HL-60/S4 (cell line): ENCODE results near the gene MEI4.
"Not testable (repeated sequence)": the region's sequence is repeated elsewhere in the genome, so short reads cannot be mapped to it uniquely, and the experiment has no call there.

Experiments
- in situ Hi-C: fragments of 300-500 bp; cut with MboI; formaldehyde crosslinking; loops from 2 replicates; pipeline ENCODE4 v1.14.3; 2022; ENCODE audit warnings: low sequenced_read_pairs

Gene MEI4

DNA sequence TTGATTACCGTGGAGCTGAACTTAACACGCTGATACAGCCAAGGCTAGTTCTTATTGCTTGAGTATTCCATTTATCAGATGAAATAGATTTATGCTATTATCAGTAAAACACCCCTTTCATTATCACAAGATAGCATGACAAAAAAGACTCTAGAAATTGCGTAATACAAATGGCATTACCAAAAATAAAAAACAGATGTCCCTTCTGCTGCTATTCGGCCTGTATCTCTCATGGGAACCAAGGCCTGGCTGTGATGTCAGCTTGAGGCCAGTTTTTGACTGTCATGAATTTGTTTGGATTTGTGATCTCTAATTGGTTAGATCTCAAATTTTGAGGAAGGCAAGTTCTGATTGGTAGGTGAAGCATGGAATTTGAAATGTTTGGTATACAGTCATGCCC lies 25.2 kb downstream of the MEI4 start:
- in situ Hi-C loops: no loop called here

DNA sequence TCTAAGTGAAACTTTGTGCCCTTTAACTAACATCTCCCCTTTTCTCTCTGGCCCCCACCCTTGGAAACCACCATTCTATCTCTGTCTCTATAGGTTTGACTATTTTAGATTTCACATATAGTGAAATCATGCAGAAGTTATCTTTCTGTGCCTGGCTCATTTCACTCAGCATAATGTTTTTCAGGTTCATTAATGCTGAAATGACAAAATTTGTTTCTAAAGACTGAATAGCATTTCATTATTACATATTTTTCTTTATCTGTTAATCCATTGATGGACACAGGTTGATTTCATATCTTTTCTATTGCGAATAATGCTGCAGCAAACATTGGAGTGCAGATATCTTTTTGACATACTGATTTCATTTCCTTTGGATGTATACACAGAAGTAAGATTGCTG lies 30.7 kb downstream of the MEI4 start:
- in situ Hi-C loops: no loop called here

DNA sequence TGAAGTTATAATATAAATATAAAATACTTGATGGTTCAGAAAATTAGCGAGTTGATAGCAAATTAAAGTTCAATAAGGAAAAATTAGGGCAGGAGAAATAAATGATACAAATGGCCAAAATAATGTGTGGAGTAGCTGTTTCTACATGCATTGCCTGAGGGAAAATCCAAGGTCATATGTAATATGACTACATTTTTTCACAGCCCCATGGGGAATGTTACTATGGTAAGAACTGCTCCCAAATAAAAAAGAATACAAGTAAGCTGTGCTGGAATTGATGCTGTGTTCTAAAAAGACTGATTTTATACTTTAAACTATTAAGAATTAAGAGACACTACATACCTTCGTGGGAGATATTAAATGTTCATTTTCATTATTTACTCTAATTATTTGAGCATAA lies 34.1 kb downstream of the MEI4 start:
- in situ Hi-C loops: no loop called here

DNA sequence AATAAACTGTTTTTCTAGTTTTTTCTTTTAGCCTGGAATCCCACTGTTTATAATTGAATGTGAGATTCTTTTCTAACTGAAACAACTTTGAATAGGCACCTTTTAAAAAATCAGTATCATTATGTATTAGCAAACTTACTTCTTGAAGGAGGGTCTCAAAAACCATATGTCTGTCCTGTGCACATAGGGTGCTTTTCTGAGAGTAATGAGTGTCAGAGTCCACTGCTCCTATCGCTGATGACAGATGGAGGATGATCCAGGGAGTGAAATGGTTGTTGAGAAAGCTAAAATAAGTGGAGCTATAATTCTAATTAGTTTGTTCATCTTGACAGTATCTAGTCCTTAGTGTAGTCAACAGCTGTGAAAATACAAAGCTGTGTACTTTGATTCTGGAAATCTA lies 35.8 kb downstream of the MEI4 start:
- in situ Hi-C loops: no loop called here

DNA sequence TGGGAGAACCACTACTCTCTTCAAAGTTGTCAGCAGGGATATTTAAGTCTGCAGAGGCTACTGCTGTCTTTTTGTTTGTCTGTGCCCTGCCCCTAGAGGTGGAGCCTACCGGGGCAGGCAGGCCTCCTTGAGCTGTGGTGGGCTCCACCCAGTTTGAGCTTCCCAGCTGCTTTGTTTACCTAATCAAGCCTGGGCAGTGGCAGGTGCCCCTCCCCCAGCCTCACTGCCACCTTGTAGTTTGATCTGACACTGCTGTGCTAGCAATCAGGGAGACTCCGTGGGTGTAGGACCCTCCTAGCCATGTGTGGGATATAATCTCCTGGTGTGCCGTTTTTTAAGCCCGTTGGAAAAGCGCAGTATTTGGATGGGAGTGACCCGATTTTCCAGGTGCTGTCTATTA lies 47.3 kb downstream of the MEI4 start:
- in situ Hi-C loops: not testable (repeated sequence)

DNA sequence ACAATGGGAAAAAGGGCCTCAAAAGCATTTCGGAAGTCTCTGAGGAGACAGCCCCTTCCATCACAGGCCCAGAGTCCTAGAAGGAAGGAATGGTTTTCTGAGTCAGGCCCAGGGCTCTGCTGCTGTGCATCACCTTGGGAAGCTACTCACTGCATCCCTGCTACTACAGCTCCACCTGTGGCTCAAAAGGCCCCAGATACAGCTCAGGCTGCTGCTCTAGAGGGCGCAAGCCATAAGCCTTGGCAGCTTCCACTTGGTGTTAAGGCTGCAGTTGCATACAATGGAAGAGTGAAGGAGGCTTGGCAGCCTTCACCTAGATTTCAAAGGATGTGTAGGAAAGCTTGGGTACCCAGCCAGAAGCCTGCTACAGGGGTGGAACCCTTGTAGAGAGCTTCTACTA lies 54.8 kb downstream of the MEI4 start:
- in situ Hi-C loops: no loop called here

DNA sequence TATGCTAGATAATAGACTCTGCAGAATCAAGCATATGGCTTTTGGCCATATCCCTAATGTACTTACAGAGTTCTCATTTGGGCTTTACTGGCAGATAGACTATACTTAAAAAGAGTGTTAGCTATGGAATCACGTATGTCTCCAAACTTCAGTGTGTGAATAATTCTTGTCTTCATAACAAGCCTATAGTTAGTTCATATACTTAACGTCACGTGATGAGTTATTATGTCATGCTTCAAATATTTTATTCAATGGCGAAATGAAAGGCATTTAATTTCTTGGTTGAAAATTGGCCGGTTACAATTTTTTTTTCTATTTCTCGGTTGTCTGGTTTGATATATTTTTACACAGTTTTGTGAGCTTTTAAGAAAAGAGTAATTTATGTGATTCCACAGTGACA lies 62.7 kb downstream of the MEI4 start:
- in situ Hi-C loops: no loop called here

DNA sequence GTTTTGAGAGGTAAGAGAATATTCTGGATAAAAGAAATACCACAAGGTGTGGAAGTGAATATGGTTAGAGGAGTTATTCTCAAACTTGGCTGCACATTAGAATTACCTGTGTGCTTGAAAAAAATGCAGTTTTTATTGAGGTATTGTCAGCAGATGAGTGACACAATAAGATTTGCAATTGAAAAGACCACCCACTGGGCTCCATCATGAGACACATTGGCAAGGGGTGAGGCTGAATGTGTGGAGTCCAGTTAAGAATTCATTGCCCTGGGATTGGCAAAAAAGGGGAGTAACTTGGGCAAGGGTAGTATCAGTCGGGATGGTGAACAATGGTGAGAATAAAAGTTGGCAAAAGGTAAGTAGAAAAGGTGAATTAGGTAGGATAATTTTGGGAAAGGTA lies 63.5 kb downstream of the MEI4 start:
- in situ Hi-C loops: no loop called here

DNA sequence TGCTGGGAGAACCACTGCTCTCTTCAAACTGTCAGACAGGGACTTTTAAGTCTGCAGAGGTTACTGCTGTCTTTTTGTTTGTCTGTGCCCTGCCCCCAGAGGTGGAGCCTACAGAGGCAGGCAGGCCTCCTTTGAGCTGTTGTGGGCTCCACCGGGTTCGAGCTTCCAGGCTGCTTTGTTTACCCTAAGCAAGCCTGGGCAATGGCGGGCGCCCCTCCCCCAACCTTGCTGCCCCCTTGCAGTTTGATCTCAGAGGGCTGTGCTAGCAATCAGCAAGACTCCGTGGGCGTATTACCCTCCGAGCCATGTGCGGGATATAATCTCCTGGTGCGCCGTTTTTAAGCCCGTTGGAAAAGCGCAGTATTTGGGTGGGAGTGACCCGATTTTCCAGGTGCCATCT lies 83.2 kb downstream of the MEI4 start:
- in situ Hi-C loops: not testable (repeated sequence)

DNA sequence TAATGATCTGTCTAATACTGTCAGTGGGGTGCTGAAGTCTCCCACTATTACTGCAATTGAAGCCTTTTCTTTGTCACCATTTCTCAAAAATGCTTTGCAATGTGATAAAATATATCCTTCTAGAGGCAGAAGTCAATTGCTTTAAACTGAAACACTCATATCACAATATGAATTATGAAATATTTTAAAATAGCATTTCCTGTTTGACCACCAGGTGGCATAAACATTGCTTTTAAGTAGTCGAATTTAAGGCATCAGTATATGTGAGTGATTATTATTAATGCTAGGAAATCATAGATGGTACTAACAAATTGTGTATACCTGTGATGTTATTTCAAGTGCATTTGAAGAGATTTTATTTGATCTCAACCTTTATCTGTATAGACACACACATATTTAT lies 87.5 kb downstream of the MEI4 start:
- in situ Hi-C loops: no loop called here

DNA sequence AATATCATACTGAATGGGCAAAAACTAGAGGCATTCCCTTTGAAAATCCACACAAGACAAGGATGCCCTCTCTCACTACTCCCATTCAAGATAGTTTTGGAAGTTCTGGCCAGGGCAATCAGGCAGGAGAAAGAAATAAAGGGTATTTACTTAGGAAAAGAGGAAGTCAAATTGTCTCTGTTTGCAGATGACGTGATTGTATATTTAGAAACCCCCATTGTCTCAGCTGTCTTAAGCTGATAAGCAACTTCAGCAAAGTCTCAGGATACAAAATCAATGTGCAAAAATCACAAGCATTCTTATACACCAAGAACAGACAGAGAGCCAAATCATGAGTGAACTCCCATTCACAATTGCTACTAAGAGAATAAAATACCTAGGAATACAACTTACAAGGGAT lies 99.3 kb downstream of the MEI4 start:
- in situ Hi-C loops: not testable (repeated sequence)

DNA sequence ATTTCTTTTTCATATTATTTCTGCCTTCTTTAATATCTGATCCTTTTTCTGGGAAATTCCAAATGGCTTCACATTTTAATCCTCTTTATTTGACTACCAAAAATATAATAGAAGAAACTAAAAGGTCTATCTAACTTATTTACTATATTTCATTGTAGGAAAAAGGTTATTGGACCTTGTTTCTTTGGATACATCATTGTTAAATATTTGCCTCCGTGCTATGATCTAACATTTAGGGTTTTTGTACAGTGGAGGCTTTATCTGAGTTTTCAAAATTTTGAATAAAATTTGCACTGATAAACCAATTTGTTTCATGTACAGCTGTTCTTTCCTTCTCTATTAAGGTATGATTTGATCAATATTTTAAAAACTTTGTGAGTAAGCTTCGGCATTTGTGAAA lies 109.5 kb downstream of the MEI4 start:
- in situ Hi-C loops: no loop called here

DNA sequence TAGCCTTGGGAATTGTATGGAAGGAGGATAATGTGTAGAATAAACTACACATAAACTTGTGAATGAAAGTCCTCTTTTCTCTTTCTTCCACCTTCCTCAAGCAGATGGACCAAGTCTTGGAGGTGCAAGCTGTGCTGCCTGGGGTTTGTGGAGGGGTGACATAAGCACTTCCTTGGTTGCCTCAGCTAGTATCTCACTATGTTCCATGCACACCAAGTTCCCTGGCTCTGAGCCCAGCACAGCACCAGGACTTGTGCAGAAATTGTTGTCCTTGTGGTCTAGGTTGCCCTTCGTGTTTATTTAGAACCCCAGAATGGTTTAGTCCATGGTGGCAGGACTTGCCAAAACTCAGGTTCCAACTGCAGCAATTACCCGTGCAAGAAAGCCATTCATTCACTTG lies 110.3 kb downstream of the MEI4 start:
- in situ Hi-C loops: no loop called here

DNA sequence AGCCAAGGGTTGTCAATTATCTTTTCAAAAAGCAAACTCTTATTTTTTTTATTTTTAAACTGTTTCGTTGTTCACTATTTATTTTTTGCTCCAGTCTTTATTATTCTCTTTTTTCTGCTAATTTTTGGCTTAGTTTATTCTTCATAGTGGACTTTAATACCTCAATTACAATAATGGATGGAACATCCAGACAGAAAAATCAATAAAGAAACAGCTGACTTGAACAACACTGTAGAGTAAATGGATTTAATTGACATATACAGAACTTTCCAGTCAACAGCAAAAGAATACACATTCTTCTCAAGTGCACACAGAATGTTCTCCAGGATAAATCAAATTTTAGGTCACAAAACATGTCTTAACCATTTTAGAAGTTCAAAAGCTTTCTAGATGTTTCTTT lies 111.5 kb downstream of the MEI4 start:
- in situ Hi-C loops: no loop called here

DNA sequence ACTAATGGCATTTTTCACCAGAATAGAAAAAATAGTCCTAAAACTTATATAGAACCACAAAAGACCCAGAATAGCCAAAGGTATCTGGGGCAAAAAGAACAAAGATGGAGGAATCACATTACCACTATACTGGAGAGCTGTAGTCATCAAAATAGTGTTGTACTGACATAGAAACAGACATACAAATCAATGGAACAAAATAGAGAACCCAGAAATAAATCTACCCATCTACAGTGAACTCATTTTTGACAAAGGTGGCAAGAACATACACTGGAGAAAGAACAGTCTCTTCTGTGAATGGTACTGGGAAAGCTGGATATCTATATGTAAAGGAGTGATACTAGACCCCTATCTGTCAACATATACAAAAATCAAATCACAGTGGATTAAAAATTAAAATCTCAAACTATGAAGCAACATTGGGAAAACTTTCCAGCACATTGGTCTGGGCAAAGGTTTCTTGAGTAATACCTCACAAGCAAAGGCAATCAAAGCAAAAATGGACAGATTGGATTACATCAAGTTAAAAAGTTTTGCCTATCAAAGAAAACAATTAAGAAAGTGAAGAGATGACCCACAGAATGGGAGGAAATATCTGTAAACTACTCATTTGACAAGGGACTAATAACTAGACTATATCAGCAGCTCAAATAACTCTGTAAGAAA lies 120.5 kb downstream of the MEI4 start:
- in situ Hi-C loops: no loop called here

DNA sequence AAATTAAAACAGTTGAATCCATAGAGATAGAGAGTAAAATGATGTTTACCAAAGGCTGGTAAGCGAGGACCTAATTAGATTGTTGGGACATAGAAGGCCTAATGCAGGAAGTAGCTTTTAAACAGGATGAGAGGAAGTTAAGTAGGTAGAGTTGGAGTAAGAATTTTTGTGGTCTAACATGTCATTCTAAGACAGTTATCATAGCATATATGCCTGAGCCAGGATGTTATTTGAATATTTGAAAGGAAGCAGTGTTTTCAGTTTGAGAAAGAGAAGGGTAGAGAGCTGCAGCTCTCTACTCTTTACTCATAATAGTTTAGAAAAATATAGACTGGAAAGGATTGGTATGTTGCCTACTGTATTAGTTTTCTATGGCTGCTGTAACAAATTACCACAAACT lies 121.6 kb downstream of the MEI4 start:
- in situ Hi-C loops: no loop called here

DNA sequence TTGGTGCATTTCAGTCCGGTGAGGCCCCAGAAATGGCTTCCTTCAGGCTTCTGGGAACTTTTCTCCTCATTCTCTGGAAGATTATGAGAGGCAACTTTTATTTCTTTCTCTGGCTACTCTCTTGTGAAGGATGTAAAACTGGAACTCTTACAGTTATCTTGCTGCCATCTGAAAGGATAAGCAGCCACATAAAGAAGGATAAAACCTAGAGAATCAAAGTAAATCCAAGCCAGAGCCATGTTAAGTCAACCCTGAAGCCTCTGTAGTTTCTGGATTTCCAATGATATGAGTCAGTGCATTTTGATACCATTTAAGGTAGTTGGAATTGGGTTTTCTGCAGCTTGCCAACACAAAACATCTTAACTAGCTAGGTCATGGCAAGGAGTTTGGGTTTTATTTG lies 123.6 kb downstream of the MEI4 start:
- in situ Hi-C loops: no loop called here

DNA sequence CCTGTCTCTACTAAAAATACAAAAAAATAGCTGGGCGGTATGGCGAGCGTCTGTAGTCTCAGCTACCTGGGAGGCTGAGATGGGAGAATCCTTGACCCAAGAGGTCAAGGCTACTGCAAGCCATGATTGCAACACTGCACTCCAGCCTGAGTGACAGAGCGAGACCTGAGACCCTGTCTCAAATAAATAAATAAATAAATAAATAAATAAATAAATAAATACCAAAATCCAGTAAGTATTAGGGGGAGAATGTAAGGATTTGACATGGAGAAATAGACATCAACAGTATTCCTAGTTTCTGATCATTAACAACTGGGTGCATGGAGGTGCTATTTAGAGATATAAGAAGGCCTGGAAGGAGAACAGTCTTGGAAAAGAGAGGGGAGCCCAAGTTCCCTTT lies 125.7 kb downstream of the MEI4 start:
- in situ Hi-C loops: no loop called here

DNA sequence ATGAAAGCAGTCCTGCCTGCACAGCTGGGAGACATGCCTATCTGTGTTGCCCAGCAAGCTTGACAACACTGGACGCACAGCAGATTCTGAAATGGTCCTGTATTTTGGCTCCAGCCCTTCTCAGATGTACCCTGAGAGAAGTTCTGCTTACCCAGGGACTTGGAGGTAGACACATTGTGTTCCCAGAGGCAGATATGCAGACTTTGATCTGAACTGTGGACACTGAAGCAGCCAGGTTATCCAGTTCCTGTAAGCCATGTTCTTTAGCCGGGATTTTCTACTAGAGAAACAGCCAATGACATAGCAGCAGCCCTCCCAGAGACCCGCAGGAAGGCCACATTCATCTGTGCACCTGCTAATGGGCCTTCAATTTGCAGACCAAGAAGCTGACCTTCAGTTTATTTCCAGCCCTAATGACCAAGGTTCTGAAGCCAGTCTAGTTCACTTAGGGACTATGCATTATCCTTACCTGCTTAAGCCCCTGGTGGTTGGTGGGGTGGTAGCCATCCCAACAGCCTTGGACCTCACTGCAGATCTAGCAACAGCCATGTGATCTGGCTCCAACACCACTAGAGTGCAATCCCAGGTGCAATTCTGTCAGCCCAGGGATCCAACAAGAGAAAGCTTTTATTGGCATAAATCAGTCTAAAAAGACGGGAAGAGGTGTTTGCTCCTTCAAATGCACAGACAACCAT lies 134.2 kb downstream of the MEI4 start:
- in situ Hi-C loops: no loop called here

DNA sequence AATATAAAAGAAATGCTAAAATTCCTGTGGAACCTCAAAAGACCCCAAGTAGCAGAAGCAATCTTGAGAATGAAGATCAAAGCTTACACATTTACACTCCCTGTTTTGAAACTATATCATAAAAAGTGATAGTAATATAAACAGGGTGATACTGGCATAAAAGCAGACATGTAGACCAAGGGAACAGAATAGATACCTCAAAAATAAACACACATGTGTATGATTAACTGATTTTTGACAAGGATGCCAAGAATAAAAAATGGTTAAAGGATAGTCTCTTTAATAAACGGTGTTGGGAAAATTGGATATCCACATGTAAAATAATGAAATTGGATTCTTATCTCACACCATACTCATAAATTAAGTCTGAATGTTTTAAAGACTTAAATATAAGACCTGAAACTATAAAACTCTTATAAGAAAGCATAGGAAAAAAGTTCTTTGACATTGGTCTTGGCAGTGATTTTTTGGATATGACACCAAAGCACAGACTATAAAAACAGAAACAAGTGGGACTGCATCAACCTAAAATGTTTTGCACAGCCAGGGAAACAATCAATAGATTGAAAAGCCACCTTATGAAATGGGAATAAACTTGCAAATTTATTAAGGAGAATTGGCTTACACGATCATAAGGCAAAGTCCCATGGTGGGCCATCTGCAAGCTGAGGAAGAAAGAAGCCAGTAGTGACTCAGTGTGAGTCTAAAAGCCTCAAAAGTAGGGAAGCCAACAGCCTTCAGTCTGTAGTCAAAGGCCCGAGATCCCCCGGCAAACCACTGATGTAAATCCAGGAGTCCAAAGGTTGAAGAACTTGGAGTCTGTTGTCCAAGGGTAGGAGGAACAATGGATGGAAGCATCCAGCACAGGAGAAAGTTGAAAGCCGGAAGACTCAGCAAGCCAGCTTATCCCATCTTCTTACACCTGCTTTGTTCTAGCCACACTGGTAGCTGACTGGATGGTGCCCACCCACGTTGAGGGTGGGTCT lies 144.3 kb downstream of the MEI4 start:
- in situ Hi-C loops: no loop called here

DNA sequence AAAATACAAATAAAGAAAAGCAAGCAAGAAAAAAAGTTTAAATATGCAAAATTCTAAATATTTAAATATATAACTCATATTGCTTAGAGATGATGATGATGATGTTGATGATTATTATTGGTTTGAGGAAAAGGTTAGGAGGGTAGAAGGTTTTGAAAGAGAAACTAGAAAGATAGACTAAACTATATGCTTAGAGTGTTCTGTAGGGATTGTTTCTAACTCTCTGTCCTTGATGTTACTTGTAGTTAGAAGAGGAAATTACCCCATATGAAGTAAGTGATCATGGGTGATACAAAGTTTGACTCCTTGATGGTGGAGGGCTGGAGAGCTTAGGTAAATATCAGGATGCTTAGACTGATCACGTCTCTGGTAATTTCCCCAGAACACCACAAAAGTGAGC lies 159.5 kb downstream of the MEI4 start:
- in situ Hi-C loops: no loop called here

DNA sequence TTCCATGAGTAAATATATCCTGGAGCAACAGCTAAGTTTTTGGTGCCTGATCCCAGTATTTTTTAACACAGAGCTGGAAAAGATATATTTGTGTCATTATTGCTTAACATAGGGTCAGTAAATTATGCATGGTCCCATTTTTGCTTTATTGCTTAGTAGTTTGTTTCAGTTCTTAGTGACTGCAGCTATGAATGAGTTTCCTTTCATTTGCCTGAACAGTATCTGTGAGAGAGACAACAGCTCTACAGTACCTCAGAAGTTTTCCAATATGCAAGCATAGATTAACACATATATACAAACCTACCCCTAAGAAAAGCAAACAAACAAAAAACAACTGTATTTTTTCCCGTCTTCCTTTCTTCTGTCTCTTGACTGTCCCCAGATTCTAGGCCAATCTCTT lies 160.3 kb downstream of the MEI4 start:
- in situ Hi-C loops: no loop called here
